NT2/D1 (cell line): ENCODE results near the gene DPH6.

Experiments used
- SUZ12 ChIP-seq: IDR thresholded peaks from 2 replicates; pipeline ENCODE4 v1.6.1; 2011; ENCODE audit not compliant: insufficient read length, insufficient read depth; ENCODE audit errors: extremely low read depth
- ZNF274 ChIP-seq: IDR thresholded peaks from 2 replicates; pipeline ENCODE4 v1.6.1; 2011; ENCODE audit warnings: mild to moderate bottlenecking, low read depth, low read length

DNA sequence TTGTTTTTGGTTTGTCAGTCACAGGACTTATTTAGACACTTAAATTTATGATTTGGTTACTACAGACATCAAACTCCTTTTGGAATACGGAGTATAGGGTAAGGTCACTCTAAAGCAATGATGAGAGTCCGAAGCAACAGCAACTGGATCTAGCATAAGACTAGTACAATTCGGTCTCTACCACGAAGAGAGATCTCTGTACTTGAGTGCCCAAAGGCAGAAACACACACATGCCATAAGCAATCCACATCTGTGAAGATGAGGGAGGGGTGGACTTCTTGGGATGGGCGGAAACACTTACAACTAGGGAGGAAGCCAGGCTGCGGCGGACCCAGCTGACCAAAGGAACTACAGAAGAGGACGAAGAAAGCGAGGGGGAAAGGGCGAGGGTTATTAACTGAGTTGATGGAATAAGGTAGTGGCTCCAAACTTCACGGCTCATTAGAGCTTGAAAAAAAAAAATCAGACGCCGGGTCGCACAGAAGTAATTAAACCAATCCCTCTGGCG, 595 bp downstream of the DPH6 start:
- no peak for TF ChIP-seq ZNF274
- TF ChIP-seq SUZ12: no peak
